Stimulated activated CD4-positive, alpha-beta T cell treated with anti-CD3 and anti-CD28 coated beads, Interleukin-4, amount 100 ng/mL, for 48 hours (primary cell): ENCODE results near the gene SLC9A8.
"Not testable (repeated sequence)": the region's sequence is repeated elsewhere in the genome, so short reads cannot be mapped to it uniquely, and the experiment has no call there.

Experiments
- DNase-seq, 2 donors: peaks; one replicate each; pipeline ENCODE4 v3.0.0-alpha.2; 2020; ENCODE audit warnings: low read depth in 2 of 2

SLC9A8 gene

GRCh38 chr20:49894073-49894470 is 81.4 kb downstream of the SLC9A8 start:
- peak in 1 of 2 donors; percentile 47 for DNase-seq

GRCh38 chr20:49895474-49896093 is 83.0 kb downstream of the SLC9A8 start:
- not testable (repeated sequence) for DNase-seq

GRCh38 chr20:49896204-49896603 is 83.6 kb downstream of the SLC9A8 start:
- no peak for DNase-seq

- no peak for DNase-seq
These were observed 87.1 kb downstream of the SLC9A8 start for GRCh38 chr20:49899541-49900383.

GRCh38 chr20:49901588-49901987 is 89.0 kb downstream of the SLC9A8 start:
- DNase-seq, result no peak

GRCh38 chr20:49904440-49905214 is 92.0 kb downstream of the SLC9A8 start:
- no peak for DNase-seq

GRCh38 chr20:49905415-49906091 is 92.9 kb downstream of the SLC9A8 start:
- DNase-seq, result no peak

GRCh38 chr20:49906101-49906604 is 93.5 kb downstream of the SLC9A8 start:
- no peak for DNase-seq

- no peak for DNase-seq
These were observed 94.1 kb downstream of the SLC9A8 start for GRCh38 chr20:49906615-49907154.

GRCh38 chr20:49907405-49908257 is 95.0 kb downstream of the SLC9A8 start:
- no peak for DNase-seq

- DNase-seq, result no peak
These were observed 95.6 kb downstream of the SLC9A8 start for GRCh38 chr20:49908258-49908565.

- no peak for DNase-seq
These were observed 97.1 kb downstream of the SLC9A8 start for GRCh38 chr20:49909499-49910339.

- DNase-seq, result no peak
These were observed 97.7 kb downstream of the SLC9A8 start for GRCh38 chr20:49910340-49910706.

- no peak for DNase-seq
These were observed 100.9 kb downstream of the SLC9A8 start for GRCh38 chr20:49913399-49914047.

GRCh38 chr20:49914310-49915117 is 101.9 kb downstream of the SLC9A8 start:
- DNase-seq, result no peak

- no peak for DNase-seq
These were observed 102.4 kb downstream of the SLC9A8 start for GRCh38 chr20:49915118-49915379.

GRCh38 chr20:49915380-49916145 is 102.9 kb downstream of the SLC9A8 start, which contains the start of gene SPATA2:
SPATA2 (minus strand) TSS chr20:49915529; CDS start chr20:49908490, 7,039 bp downstream.
- DNase-seq, result peak; percentile 93
